Measurements from ENCODE around the gene PVR.

Gene PVR

GRCh38 chr19:44698492-44699201 lies 54.9 kb downstream of the PVR start, which contains the start of gene CEACAM16:
Gene CEACAM16 (plus strand): TSS chr19:44699151. CDS start chr19:44701457, 2,306 bp downstream.
- POLR2A ChIA-PET, result no interaction called here
- CTCF ChIA-PET, result no interaction called here
- no peak for DNase-seq (ENCODE audit: extremely low spot score)
- TF ChIP-seq NFRKB (IDR thresholded peaks at IDR 0.05), result no peak
- no peak for TF ChIP-seq HDGF (IDR thresholded peaks at IDR 0.05; ENCODE audit: borderline replicate concordance)
- no peak for TF ChIP-seq LEF1 (IDR thresholded peaks at IDR 0.05; ENCODE audit: borderline replicate concordance)
- TF ChIP-seq SUZ12 (IDR thresholded peaks at IDR 0.05), result no peak
- TF ChIP-seq CTBP1 (IDR thresholded peaks at IDR 0.05; ENCODE audit: borderline replicate concordance), result no peak
- no peak for TF ChIP-seq PKNOX1 (IDR thresholded peaks at IDR 0.05)
- TF ChIP-seq SP1 (IDR thresholded peaks at IDR 0.05), result no peak
- no peak for TF ChIP-seq FOXA1 (IDR thresholded peaks at IDR 0.05)
- TF ChIP-seq BHLHE40 (IDR thresholded peaks at IDR 0.05; ENCODE audit: borderline replicate concordance), result no peak
- no peak for TF ChIP-seq L3MBTL2 (conservative IDR thresholded peaks at IDR 0.05)
- no peak for TF ChIP-seq FOXM1 (IDR thresholded peaks at IDR 0.05; ENCODE audit: borderline replicate concordance)

DNA sequence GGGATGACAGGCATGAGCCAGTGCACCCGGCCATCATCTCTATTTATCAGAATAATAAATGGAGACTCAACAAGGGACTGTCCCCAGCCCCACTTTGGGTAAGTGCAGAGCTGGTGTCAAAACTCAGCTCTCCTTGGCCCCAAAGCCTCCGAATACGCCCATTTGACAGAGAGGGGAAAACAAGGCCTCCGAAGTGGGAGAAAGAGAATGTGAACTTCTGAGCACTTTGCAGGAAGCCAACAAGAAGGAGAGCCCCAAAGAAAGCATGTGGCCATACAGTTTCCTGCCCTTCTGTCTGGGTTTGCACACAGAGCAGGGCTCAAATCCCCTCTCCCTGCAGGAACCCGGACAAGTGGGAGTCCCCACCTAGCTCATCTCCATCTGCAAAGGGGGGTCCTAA lies 56.8 kb downstream of the PVR start:
- DNase-seq (ENCODE audit: extremely low spot score), result no peak
- ChIA-PET CTCF (no interaction called here), POLR2A (no interaction called here)
- TF ChIP-seq HDGF (IDR thresholded peaks at IDR 0.05; ENCODE audit: borderline replicate concordance) (no peak), CTBP1 (IDR thresholded peaks at IDR 0.05; ENCODE audit: borderline replicate concordance) (no peak), NFRKB (IDR thresholded peaks at IDR 0.05) (no peak), SP1 (IDR thresholded peaks at IDR 0.05) (no peak), ELF4 (IDR thresholded peaks at IDR 0.05) (no peak), TARDBP (IDR thresholded peaks at IDR 0.05) (no peak), L3MBTL2 (conservative IDR thresholded peaks at IDR 0.05) (no peak), LEF1 (IDR thresholded peaks at IDR 0.05; ENCODE audit: borderline replicate concordance) (no peak), FOXA1 (IDR thresholded peaks at IDR 0.05) (no peak), ARNT (IDR thresholded peaks at IDR 0.05) (no peak), SUZ12 (IDR thresholded peaks at IDR 0.05) (no peak), FOXM1 (IDR thresholded peaks at IDR 0.05; ENCODE audit: borderline replicate concordance) (no peak), FOXK2 (IDR thresholded peaks at IDR 0.05) (no peak), ZNF384 (IDR thresholded peaks at IDR 0.05) (no peak), PKNOX1 (IDR thresholded peaks at IDR 0.05) (no peak)

GRCh38 chr19:44701228-44701627 lies 57.5 kb downstream of the PVR start:
- ChIA-PET CTCF (no interaction called here), POLR2A (no interaction called here)
- no peak for TF ChIP-seq ARNT (IDR thresholded peaks at IDR 0.05)
- no peak for TF ChIP-seq FOXA1 (IDR thresholded peaks at IDR 0.05)
- no peak for TF ChIP-seq LEF1 (IDR thresholded peaks at IDR 0.05; ENCODE audit: borderline replicate concordance)
- TF ChIP-seq HDGF (IDR thresholded peaks at IDR 0.05; ENCODE audit: borderline replicate concordance), result no peak
- TF ChIP-seq PKNOX1 (IDR thresholded peaks at IDR 0.05), result no peak
- no peak for TF ChIP-seq TARDBP (IDR thresholded peaks at IDR 0.05)
- no peak for TF ChIP-seq ZNF384 (IDR thresholded peaks at IDR 0.05)
- TF ChIP-seq CTBP1 (IDR thresholded peaks at IDR 0.05; ENCODE audit: borderline replicate concordance), result no peak
- no peak for TF ChIP-seq ELF4 (IDR thresholded peaks at IDR 0.05)
- TF ChIP-seq BHLHE40 (IDR thresholded peaks at IDR 0.05; ENCODE audit: borderline replicate concordance), result no peak
- TF ChIP-seq L3MBTL2 (conservative IDR thresholded peaks at IDR 0.05), result no peak
- no peak for TF ChIP-seq SUZ12 (IDR thresholded peaks at IDR 0.05)
- TF ChIP-seq SP1 (IDR thresholded peaks at IDR 0.05), result no peak
- no peak for TF ChIP-seq FOXK2 (IDR thresholded peaks at IDR 0.05)
- no peak for TF ChIP-seq NFRKB (IDR thresholded peaks at IDR 0.05)
- TF ChIP-seq FOXM1 (IDR thresholded peaks at IDR 0.05; ENCODE audit: borderline replicate concordance), result no peak
- DNase-seq (ENCODE audit: extremely low spot score), result no peak

- no peak for TF ChIP-seq FOXK2 (IDR thresholded peaks at IDR 0.05)
- TF ChIP-seq L3MBTL2 (conservative IDR thresholded peaks at IDR 0.05), result no peak
- TF ChIP-seq HDGF (IDR thresholded peaks at IDR 0.05; ENCODE audit: borderline replicate concordance), result no peak
- TF ChIP-seq FOXA1 (IDR thresholded peaks at IDR 0.05), result no peak
- TF ChIP-seq TARDBP (IDR thresholded peaks at IDR 0.05), result no peak
- TF ChIP-seq PKNOX1 (IDR thresholded peaks at IDR 0.05), result no peak
- no peak for TF ChIP-seq LEF1 (IDR thresholded peaks at IDR 0.05; ENCODE audit: borderline replicate concordance)
- no peak for TF ChIP-seq NFRKB (IDR thresholded peaks at IDR 0.05)
- no peak for TF ChIP-seq FOXM1 (IDR thresholded peaks at IDR 0.05; ENCODE audit: borderline replicate concordance)
- ChIA-PET CTCF (interaction anchor here (0.8 kb wide), 1 partner anchor 13 kb away, joined by 4 read pairs; no protein-coding TSS in a partner anchor), POLR2A (no interaction called here)
- DNase-seq (ENCODE audit: extremely low spot score), result no peak
Observed at GRCh38 chr19:44702551-44703176, 59.0 kb downstream of the PVR start.

GRCh38 chr19:44703336-44704078 lies 59.8 kb downstream of the PVR start:
- POLR2A ChIA-PET, result no interaction called here
- TF ChIP-seq SUZ12 (IDR thresholded peaks at IDR 0.05) (no peak), FOXA1 (IDR thresholded peaks at IDR 0.05) (no peak), ZNF384 (IDR thresholded peaks at IDR 0.05) (no peak)
- DNase-seq (ENCODE audit: extremely low spot score), result no peak
- CTCF ChIA-PET, result no interaction called here
